ENCODE results near the gene TBC1D16.
"Not testable (repeated sequence)": the region's sequence is repeated elsewhere in the genome, so short reads cannot be mapped to it uniquely, and the experiment has no call there.

TBC1D16 gene

DNA sequence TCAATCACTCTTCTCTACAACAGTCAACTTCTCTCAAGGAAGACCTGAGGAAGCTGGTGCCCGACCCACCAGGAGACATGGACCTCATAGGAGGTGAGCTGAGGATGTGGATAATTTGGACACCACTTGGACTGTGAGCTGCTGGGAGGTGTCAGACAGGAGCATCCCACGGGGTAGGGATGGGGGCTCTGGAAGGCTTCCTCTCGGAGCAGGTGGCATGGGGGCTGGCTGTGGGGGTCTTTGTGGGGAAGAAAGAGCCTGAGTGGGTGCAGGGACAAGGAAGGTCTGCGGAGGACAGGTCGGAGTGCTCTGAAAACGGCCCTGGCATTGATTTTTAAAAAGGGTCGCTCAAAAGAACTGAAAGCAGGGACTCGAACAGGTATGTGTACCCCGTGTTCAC is 64.0 kb downstream of the TBC1D16 start:
- no peak for ATAC-seq

DNA sequence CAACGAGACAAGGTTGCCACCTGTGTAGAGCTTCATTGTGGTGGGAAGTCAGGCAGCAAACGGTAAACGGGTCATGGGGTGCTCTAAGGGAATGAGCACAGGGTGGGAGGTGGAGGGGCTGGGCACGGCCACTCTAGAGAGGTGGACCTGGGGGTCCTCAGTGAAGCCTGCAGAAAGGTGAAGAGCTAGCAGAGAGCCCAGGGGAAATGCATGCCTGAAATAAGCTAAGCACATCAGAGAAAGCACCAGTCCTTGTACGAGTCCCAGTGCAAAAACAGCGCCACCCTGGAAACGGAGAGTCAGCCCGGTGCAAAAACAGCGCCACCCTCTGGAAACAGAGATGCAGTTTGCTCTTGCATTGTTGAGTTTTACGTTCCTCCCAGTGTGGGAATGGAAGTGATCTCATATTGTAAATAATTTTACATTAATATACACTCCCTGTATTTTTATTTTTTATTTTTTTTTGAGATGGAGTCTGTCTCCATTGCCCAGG is 65.0 kb downstream of the TBC1D16 start:
- ATAC-seq, result peak in 1 of 2 donors; percentile 51

DNA sequence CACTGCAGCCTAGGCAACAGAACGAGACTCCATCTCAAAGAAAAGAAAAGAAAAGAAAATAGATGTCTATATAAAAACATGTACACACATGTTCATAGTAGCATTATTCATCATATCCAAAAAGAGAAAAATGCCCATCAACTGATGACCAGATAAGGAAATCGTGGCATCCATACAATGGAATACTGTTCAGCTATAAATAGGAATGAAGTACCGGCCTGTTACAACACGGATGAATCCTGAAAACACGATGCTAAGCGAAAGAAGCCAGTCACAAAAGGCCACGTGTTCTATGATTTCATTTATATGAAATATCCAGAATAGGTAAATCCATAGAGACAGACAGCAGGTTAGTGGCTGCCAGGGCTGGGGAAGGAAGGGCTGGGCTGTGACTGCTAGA is 65.8 kb downstream of the TBC1D16 start:
- ATAC-seq, result no peak

DNA sequence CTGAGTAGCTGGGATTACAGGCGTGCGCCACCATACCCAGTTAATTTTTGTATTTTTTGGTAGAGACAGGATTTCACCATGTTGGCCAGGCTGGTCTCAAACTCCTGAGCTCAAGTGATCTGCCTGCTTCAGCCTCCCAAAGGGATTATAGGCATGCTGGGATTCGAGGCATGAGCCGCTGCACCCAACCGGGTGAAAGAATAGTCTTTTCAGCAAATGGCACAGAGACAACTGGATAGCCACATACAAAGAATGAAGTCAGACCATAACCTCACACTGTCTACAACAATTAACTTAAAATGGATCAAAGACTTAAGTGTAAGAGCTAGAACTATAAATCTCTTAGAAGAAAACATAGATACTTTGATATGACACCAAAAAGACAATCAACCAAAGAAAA is 67.6 kb downstream of the TBC1D16 start:
- no peak for ATAC-seq

GRCh38 chr17:79966681-79967080 is 69.0 kb downstream of the TBC1D16 start:
- ATAC-seq, result no peak

- no peak for ATAC-seq
Observed at GRCh38 chr17:79965806-79966205, 69.9 kb downstream of the TBC1D16 start.

- not testable (repeated sequence) for ATAC-seq
Observed at GRCh38 chr17:79962467-79962866, 73.2 kb downstream of the TBC1D16 start.

DNA sequence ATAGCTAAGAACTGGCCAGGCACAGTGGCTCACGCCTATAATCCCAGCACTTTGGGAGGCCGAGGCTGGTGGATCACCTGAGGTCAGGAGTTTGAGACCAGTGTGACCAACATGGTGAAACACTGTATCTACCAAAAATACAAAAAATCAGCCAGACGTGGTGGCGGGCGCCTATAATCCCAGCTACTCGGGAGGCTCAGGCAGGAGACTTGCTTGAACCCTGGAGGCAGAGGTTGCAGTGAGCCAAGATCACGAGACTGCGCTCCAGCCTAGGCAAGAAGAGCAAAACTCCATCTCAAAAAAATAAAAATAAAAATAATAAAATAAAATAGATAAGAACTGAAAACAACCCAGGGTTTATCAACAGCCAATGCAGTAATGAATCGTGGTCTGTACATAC is 74.1 kb downstream of the TBC1D16 start:
- ATAC-seq, result not testable (repeated sequence)

DNA sequence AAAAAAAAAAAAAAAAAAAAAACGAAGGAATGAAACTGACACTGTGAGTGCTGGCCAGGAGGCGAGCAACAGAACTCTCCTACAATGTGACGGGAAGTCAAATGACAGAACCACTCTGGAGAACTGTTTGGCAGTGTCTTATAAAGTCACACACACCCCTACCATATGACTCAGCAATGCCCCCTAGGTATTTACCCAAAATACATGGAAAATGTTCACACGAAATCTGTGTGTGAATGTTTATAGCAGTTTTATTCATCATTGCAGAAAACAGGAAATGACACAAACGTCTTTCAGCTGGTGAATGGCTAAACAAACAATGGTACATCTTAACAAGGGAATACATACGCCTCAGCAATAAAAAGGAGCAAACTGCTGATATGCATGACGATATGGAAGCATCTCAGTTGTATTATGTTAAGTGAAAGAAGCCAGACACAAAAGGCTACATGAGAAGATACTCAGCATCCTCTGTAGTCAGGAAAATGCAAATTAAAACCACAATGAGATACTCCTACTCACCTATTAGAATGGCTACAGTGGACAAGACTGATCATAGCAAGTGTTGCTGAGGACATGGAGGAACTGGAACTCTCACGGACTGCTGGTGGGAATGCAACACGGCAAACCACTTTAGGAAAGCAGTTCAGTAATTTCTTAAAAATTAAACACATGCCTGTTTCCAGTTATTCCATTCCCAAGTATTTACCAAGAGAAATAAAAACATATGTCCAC is 74.7 kb downstream of the TBC1D16 start:
- ATAC-seq, result no peak

DNA sequence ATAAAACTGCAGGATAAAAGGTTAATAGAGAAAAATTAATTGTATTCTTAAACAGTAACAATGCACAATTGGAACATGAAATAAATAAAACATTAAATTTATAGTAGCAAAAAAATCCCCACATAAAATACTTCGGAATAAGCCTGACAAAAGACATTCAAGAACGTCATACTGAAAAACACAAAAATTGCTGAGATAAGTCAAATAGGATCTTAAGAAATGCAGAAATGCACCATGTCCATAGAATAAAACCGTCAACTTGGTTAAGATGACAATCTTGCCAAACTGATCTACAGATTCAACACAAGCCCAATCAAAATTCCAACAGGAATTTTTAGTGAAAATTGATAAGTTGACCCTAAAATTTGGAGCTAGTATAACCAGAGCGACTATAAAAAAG is 76.6 kb downstream of the TBC1D16 start:
- no peak for ATAC-seq

- ATAC-seq, result no peak
Observed at GRCh38 chr17:79956853-79957252, 78.8 kb downstream of the TBC1D16 start.

DNA sequence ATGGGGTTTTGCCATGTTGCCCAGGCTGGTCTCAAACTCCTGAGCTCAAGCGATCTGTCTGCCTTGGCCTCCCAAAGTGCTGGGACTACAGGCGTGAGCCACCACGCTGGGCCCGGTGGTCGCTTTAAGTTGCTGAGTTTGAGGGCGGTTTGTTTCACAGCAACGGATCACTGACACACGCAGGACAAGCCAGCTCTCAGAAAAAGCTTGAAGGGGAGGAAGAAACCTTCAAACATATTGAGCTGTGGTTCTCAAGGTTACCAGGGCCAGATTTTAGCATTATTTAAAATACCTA is 79.3 kb downstream of the TBC1D16 start:
- ATAC-seq, result not testable (repeated sequence)

GRCh38 chr17:79955691-79956440 is 79.8 kb downstream of the TBC1D16 start:
- no peak for ATAC-seq

- no peak for ATAC-seq
Observed at GRCh38 chr17:79955167-79955549, 80.5 kb downstream of the TBC1D16 start.

GRCh38 chr17:79954281-79955166 is 81.1 kb downstream of the TBC1D16 start:
- no peak for ATAC-seq

DNA sequence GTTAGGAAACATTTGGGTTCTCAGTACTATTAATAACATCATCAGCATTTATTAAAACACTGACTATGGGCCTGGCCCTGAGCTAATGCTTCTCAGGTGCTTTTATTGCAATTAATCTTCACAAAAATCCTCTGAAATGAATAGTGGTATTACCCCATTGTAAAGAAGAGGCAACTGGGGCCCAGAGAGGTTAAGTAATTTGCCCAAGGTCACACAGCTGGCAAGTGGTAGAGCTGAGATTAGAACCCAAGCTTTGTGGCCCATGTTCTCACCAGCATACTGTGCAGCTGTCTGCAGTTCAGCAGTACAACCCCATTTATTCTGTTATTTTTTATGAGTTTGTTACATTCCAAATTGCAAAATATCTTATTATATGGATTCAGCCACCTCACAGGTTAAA is 82.3 kb downstream of the TBC1D16 start:
- no peak for ATAC-seq

DNA sequence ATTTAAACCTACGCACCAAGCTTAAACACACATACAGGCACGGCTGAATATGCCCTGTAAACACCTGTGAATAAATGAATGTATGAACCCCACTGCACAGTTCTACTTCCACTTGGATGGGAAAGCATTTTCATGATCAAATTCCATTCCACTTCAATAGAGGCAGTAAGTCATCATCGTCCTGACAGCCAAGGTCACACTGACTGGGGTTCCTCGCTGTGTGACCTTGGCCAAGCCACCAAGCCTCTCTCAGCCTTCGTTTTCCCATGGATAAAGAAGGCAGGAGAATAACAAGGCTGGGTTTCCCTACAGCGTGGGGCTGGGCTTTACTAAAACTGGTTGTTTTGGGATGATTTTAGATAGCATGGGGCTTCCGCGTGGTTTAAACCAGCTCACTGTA is 82.8 kb downstream of the TBC1D16 start:
- no peak for ATAC-seq

GRCh38 chr17:79952265-79952877 is 83.3 kb downstream of the TBC1D16 start:
- no peak for ATAC-seq

DNA sequence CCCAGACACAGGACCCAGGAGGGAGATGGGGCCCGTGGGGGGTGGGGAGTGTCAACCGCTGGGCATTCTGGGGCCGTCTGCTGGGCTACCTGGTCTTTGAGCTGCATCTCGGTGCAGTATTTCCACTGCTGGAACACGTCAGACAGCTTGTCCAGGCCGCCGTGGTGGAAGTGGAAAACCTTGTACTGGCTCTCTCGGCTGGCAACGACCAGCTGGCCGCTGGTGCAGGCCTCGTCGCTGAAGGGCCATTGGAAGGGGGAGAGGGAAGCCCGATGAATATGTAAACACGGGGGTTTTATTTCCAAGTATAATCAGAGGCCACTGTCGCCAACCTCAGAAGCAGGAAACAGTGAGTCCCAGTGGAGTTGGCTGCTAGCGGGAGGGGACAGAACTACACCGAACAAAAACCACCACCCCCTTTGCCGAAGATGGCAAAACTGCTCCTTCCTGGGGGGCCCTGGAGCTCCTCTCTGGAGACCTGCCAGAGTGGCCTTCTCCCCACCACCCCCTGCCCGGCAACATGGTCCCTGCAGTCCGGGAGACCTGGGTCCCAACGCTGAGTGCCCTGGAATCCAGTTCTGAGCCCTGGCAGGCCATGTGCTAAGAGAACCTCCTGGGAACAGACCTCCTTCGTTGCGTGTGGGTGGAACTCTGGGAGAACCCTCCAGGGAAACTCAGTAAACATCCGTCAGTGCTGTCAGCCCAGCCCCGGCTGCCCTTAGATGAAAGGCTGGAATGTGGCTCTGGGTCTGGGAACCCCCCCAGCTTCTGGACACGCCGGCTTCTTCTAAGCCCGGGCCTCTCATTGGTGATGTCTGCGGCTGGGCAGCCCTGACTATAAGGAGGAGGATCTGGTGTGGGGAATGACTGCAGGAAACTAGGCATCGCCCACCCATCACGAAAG is 84.1 kb downstream of the TBC1D16 start:
- no peak for ATAC-seq

- no peak for ATAC-seq
Observed at GRCh38 chr17:79950751-79951150, 84.9 kb downstream of the TBC1D16 start.

DNA sequence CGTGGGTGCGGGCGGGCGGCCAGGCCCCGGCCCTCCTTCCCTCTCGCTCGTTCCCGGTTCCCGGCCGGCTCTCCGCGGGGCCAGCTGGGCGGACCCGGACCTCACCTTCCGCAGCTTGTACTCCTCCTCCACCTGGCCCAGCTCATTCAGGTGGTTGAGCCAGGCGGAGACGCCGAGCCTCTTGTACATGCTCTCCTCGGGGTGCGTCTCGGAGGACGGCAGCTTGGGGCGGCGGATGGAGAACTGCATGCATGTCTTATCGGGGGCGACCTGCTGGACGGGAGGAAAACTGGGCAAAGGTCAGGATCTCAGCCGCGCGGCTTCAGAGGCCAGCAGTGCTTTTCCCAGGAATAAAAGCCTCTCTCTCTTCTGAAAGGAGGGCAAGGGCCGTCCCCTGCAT is 85.4 kb downstream of the TBC1D16 start:
- no peak for ATAC-seq

- no peak for ATAC-seq
Observed at GRCh38 chr17:79949656-79950209, 85.9 kb downstream of the TBC1D16 start.
